ENCODE measurements around the gene PIP5KL1. TPM values are rescaled to one million over a fixed set of nuclear protein-coding genes. Genes with fewer than 3 reads are reported as not detected.

PIP5KL1 gene
- total and polyA plus RNA-seq, 2 donors (not counting 3 experiments of a cell fraction or from before 2014, with no cell fraction given) = 1.5 to 2.9 TPM

- Histone ChIP-seq H3K4me1 (ENCODE audit: control insufficient read depth, extremely low read depth, insufficient read depth, low read length) (peaks cover 7% of the 10 kb centered on the region), H3K9ac (replicated peaks; ENCODE audit: extremely low read depth, insufficient read depth, low read length) (no peak overlapping the region), H2AFZ (ENCODE audit: low read depth, low read length) (no peak overlapping the region), H3K27ac (ENCODE audit: insufficient read depth, low read depth, low read length) (no peak overlapping the region), H3K79me2 (ENCODE audit: control insufficient read depth, insufficient read depth, low read length) (no peaks in the 10 kb centered on the region), H3K27me3 (ENCODE audit: control insufficient read depth in 2 of 2, insufficient read depth in 2 of 2, low read length in 2 of 2) (no peaks in the 10 kb centered on the region), H3K9me3 (replicated peaks; ENCODE audit: control insufficient read depth, insufficient read depth, low read length) (no peaks in the 10 kb centered on the region), H3K9me1 (replicated peaks; ENCODE audit: control insufficient read depth, extremely low read depth, insufficient read depth, low read length) (no peaks in the 10 kb centered on the region), H3K36me3 (ENCODE audit: control insufficient read depth in 2 of 2, extremely low read depth in 1 of 2, insufficient read depth in 2 of 2, low read length in 2 of 2) (no peaks in the 10 kb centered on the region), H3K4me2 (ENCODE audit: insufficient read depth, low read length) (no peak overlapping the region), H3K4me3 (replicated peaks in 1 of 3; ENCODE audit: insufficient read depth in 1 of 3, low read depth in 1 of 3, low read length in 3 of 3) (no peak overlapping the region), H4K20me1 (replicated peaks; ENCODE audit: control insufficient read depth, extremely low read depth, insufficient read depth, low read length) (no peaks in the 10 kb centered on the region)
- dilution Hi-C loops (cut with MboI; ENCODE audit: extremely low pct_ligation_motif_present, low sequenced_read_pairs) (no loop called here), intact Hi-C loops (cut with micrococcal nuclease) (no loop called here)
- ChIA-PET CTCF (interaction anchor here (0.6 to 1.8 kb wide), 4 partner anchors 9 to 19 kb away, joined by 4 read pairs; no protein-coding TSS in a partner anchor), POLR2A (no interaction called here)
- no TSS peak for BruUV-seq (replicated peaks)
- DNase-seq (ENCODE audit: low read depth, low spot score) (no peak), FAIRE-seq (no peak)
- no peak for TF ChIP-seq MAX (IDR thresholded peaks at IDR 0.05; ENCODE audit: insufficient read depth, insufficient read length)
- no peak for TF ChIP-seq EZH2 (IDR thresholded peaks at IDR 0.05; ENCODE audit: borderline replicate concordance, low read depth, low read length, severe bottlenecking)
- no peak for TF ChIP-seq POLR2AphosphoS5 (IDR thresholded peaks at IDR 0.05; ENCODE audit: insufficient read depth, low read depth, low read length)
- no peak for TF ChIP-seq FOS (IDR thresholded peaks at IDR 0.05; ENCODE audit: borderline replicate concordance, insufficient read depth, low read length)
- no peak for TF ChIP-seq JUN (IDR thresholded peaks at IDR 0.05; ENCODE audit: borderline replicate concordance, insufficient read depth, insufficient read length, low read depth)
- no peak for TF ChIP-seq POLR2A (IDR thresholded peaks at IDR 0.05; ENCODE audit: low read depth, low read length)
- TF ChIP-seq CTCF (IDR thresholded peaks at IDR 0.05; ENCODE audit: extremely low read depth in 1 of 2, insufficient read depth in 1 of 2, low read depth in 1 of 2, low read length in 2 of 2) = no peak
- no peak for TF ChIP-seq GATA2 (IDR thresholded peaks at IDR 0.05; ENCODE audit: insufficient read depth, insufficient read length, low read depth, low read length)
- TF ChIP-seq MYC (IDR thresholded peaks at IDR 0.05; ENCODE audit: low read depth, low read length) = no peak
Observed at GRCh38 chr9:127961613-127962155, 31.1 kb upstream of the PIP5KL1 start.

Measured in endothelial cell of umbilical vein (primary cell).